HG03460 (cell line): ENCODE results near the gene SERPINE1.

Experiments used
- ATAC-seq: cut with Tn5 transposase; IDR thresholded peaks from one replicate; pipeline ENCODE4 v1.9.1; 2021; ENCODE audit not compliant: unreplicated experiment

The SERPINE1 gene

GRCh38 chr7:101166909-101167644, 40.2 kb downstream of the SERPINE1 start:
- ATAC-seq = no peak

- no peak for ATAC-seq
Measured at GRCh38 chr7:101167645-101168411, 40.9 kb downstream of the SERPINE1 start.

GRCh38 chr7:101168412-101169049, 41.6 kb downstream of the SERPINE1 start:
- no peak for ATAC-seq

GRCh38 chr7:101169110-101169837, 42.4 kb downstream of the SERPINE1 start:
- ATAC-seq = no peak

GRCh38 chr7:101169838-101170551, 43.1 kb downstream of the SERPINE1 start:
- ATAC-seq = no peak

- no peak for ATAC-seq
Measured at GRCh38 chr7:101170617-101171441, 43.9 kb downstream of the SERPINE1 start.

- no peak for ATAC-seq
Measured at GRCh38 chr7:101171442-101171837, 44.5 kb downstream of the SERPINE1 start.

- ATAC-seq = no peak
Measured at GRCh38 chr7:101172005-101172853, 45.3 kb downstream of the SERPINE1 start.

GRCh38 chr7:101172854-101173751, 46.2 kb downstream of the SERPINE1 start:
- ATAC-seq = no peak

GRCh38 chr7:101173752-101174244, 46.9 kb downstream of the SERPINE1 start:
- ATAC-seq = peak; percentile 58

GRCh38 chr7:101174322-101174854, 47.5 kb downstream of the SERPINE1 start:
- ATAC-seq = no peak

- no peak for ATAC-seq
Measured at GRCh38 chr7:101175664-101176063, 48.8 kb downstream of the SERPINE1 start.

- ATAC-seq = no peak
Measured at GRCh38 chr7:101177644-101178043, 50.7 kb downstream of the SERPINE1 start.

- no peak for ATAC-seq
Measured at GRCh38 chr7:101179117-101179516, 52.2 kb downstream of the SERPINE1 start.

GRCh38 chr7:101179713-101180112, 52.8 kb downstream of the SERPINE1 start:
- no peak for ATAC-seq

- no peak for ATAC-seq
Measured at GRCh38 chr7:101180130-101180755, 53.3 kb downstream of the SERPINE1 start, which contains the start of gene NAT16. Gene NAT16, minus strand, starts transcription at chr7:101180293. Its CDS starts 5,486 bp downstream, at chr7:101174807.
